IMR-90 (cell line): Measurements from ENCODE around the gene ACP6. TPM values are rescaled to one million over a fixed set of nuclear protein-coding genes. Genes with fewer than 3 reads are reported as not detected.

ENCODE experiments used
- ATAC-seq: fragments of 200-7000 bp; cut with Tn5 transposase; 2 replicates; pipeline ENCODE4 v1.9.1; 2020; ENCODE audit warnings: low read depth, mild to moderate bottlenecking, moderate library complexity
- BruUV-seq: library from RNA; stranded (reverse); fragments of 400-500 nt; replicated peaks from 2 replicates; lab custom pipeline; 2021; lab: Mats Ljungman, UMichigan
- CTCF ChIA-PET: fragments of 300-600 bp; formaldehyde crosslinking; extraction: SDS; loops from one replicate; lab custom pipeline; 2021; ENCODE audit warnings: antibody characterized with exemption; lab: Yijun Ruan, JAX
- POLR2A ChIA-PET: fragments of 300-600 bp; sonication (Branson Sonifier 250); formaldehyde crosslinking; loops from one replicate; lab custom pipeline; 2022; ENCODE audit warnings: antibody characterized with exemption; ENCODE audit not compliant: unreplicated experiment; lab: Charles Lee
- DNase-seq: peaks from one replicate; pipeline ENCODE4 v3.0.0; 2013
- H2AFZ ChIP-seq: replicated peaks from 2 replicates; pipeline ENCODE3; 2013; ENCODE audit warnings: low read length, mild to moderate bottlenecking; ENCODE audit not compliant: poor library complexity
- H2AK5ac ChIP-seq: 2 replicates; pipeline ENCODE4 v1.6.1; 2013; ENCODE audit warnings: low read depth, low read length, inconsistent platforms
- H2AK9ac ChIP-seq: replicated peaks from 2 replicates; pipeline ENCODE3; 2013; ENCODE audit warnings: mild to moderate bottlenecking, low read depth, low read length, moderate library complexity; ENCODE audit not compliant: poor library complexity
- H2BK120ac ChIP-seq: 2 replicates; pipeline ENCODE4 v1.6.1; 2013; ENCODE audit warnings: low read depth, low read length, inconsistent platforms
- H2BK15ac ChIP-seq: 3 replicates; pipeline ENCODE4 v1.6.1; 2013; ENCODE audit warnings: low read depth, low read length, inconsistent platforms
- H2BK20ac ChIP-seq: 2 replicates; pipeline ENCODE4 v1.6.1; 2013; ENCODE audit warnings: low read depth, mild to moderate bottlenecking, inconsistent platforms, low read length, moderate library complexity
- H2BK5ac ChIP-seq: 2 replicates; pipeline ENCODE4 v1.6.1; 2013; ENCODE audit warnings: mild to moderate bottlenecking, low read depth, low read length, inconsistent platforms; ENCODE audit not compliant: poor library complexity, severe bottlenecking
- H3K14ac ChIP-seq: replicated peaks from 2 replicates; pipeline ENCODE4 v1.6.1; 2013; ENCODE audit warnings: low read depth, low read length, inconsistent platforms
- H3K18ac ChIP-seq: 2 replicates; pipeline ENCODE4 v1.6.1; 2013; ENCODE audit warnings: low read depth, low read length, control low read depth
- H3K23ac ChIP-seq: 2 replicates; pipeline ENCODE4 v1.6.1; 2013; ENCODE audit warnings: low read depth, low read length, inconsistent platforms
- H3K27ac ChIP-seq: 2 replicates; pipeline ENCODE4 v1.5.1; 2013; ENCODE audit warnings: mild to moderate bottlenecking, control low read depth, low read length; ENCODE audit not compliant: insufficient read depth
- H3K27me3 ChIP-seq: 2 replicates; pipeline ENCODE4 v1.6.1; 2013; ENCODE audit warnings: low read length; ENCODE audit not compliant: control insufficient read depth, insufficient read depth
- H3K36me3 ChIP-seq: 2 replicates; pipeline ENCODE4 v1.6.1; 2013; ENCODE audit warnings: low read length, mixed read lengths; ENCODE audit not compliant: control insufficient read depth, insufficient read depth
- H3K4ac ChIP-seq: 2 replicates; pipeline ENCODE4 v1.6.1; 2013; ENCODE audit warnings: low read depth, low read length, inconsistent platforms
- H3K4me1 ChIP-seq: 2 replicates; pipeline ENCODE4 v1.6.1; 2013; ENCODE audit warnings: low read length, mixed read lengths; ENCODE audit not compliant: control insufficient read depth, insufficient read depth
- H3K4me2 ChIP-seq: 2 replicates; pipeline ENCODE4 v1.6.1; 2013; ENCODE audit warnings: low read depth, mild to moderate bottlenecking, control low read depth, low read length, moderate library complexity
- H3K4me3 ChIP-seq: 2 replicates; pipeline ENCODE4 v1.5.1; 2013; ENCODE audit warnings: low read depth, mild to moderate bottlenecking, control low read depth, low read length, moderate library complexity; ENCODE audit not compliant: insufficient read depth
- H3K56ac ChIP-seq: 2 replicates; pipeline ENCODE4 v1.6.1; 2013; ENCODE audit warnings: low read length, inconsistent platforms; ENCODE audit not compliant: insufficient read depth; ENCODE audit errors: extremely low read depth
- H3K79me1 ChIP-seq, 2 experiments: 2 replicates each; pipeline ENCODE4 v1.6.1; 2013; ENCODE audit warnings: low read length in 2 of 2, inconsistent platforms in 1 of 2, low read depth in 1 of 2
- H3K9ac ChIP-seq: 2 replicates; pipeline ENCODE4 v1.6.1; 2013; ENCODE audit warnings: low read depth, low read length, control low read depth
- H3K9me1 ChIP-seq: 2 replicates; pipeline ENCODE4 v1.6.1; 2013; ENCODE audit warnings: low read length, inconsistent platforms; ENCODE audit not compliant: insufficient read depth
- H3K9me3 ChIP-seq: 2 replicates; pipeline ENCODE4 v1.6.1; 2013; ENCODE audit warnings: low read length; ENCODE audit not compliant: control insufficient read depth, insufficient read depth
- H4K20me1 ChIP-seq: 2 replicates; pipeline ENCODE4 v1.6.1; 2013; ENCODE audit warnings: low read length, inconsistent platforms; ENCODE audit not compliant: insufficient read depth
- H4K5ac ChIP-seq: 2 replicates; pipeline ENCODE4 v1.6.1; 2013; ENCODE audit warnings: mild to moderate bottlenecking, low read depth, low read length, control low read depth
- H4K8ac ChIP-seq, 2 experiments: 2 replicates each; pipeline ENCODE4 v1.6.1; 2013; ENCODE audit warnings: low read depth in 2 of 2, low read length in 2 of 2, control low read depth in 1 of 2, inconsistent platforms in 1 of 2
- H4K91ac ChIP-seq: 2 replicates; pipeline ENCODE4 v1.6.1; 2013; ENCODE audit warnings: low read depth, low read length, inconsistent platforms; ENCODE audit not compliant: insufficient read depth
- BHLHE40 ChIP-seq: fragments of 150-350 bp; IDR thresholded peaks from 2 replicates; pipeline ENCODE4 v1.6.1; 2016; ENCODE audit warnings: mild to moderate bottlenecking, low read depth, low read length
- CEBPB ChIP-seq: IDR thresholded peaks from 2 replicates; pipeline ENCODE4 v1.6.1; 2012; ENCODE audit warnings: low read depth, low read length, improper control_type of control experiment
- CHD1 ChIP-seq: IDR thresholded peaks from 2 replicates; pipeline ENCODE4 v1.6.1; 2012; ENCODE audit warnings: low read depth, low read length, improper control_type of control experiment
- FOS ChIP-seq: fragments of 150-350 bp; IDR thresholded peaks from 2 replicates; pipeline ENCODE4 v1.6.1; 2016; ENCODE audit warnings: low read depth, low read length
- MAFK ChIP-seq: IDR thresholded peaks from 2 replicates; pipeline ENCODE4 v1.6.1; 2012; ENCODE audit warnings: low read depth, low read length, improper control_type of control experiment
- MAZ ChIP-seq: IDR thresholded peaks from 2 replicates; pipeline ENCODE4 v1.6.1; 2012; ENCODE audit warnings: low read depth, mild to moderate bottlenecking, low read length, improper control_type of control experiment, moderate library complexity, borderline replicate concordance
- NFE2L2 ChIP-seq: fragments of 150-350 bp; IDR thresholded peaks from 2 replicates; pipeline ENCODE4 v1.6.1; 2016; ENCODE audit warnings: low read depth, mild to moderate bottlenecking, low read length
- RAD21 ChIP-seq: IDR thresholded peaks from 2 replicates; pipeline ENCODE4 v1.6.1; 2012; ENCODE audit warnings: low read length, improper control_type of control experiment
- RCOR1 ChIP-seq: IDR thresholded peaks from 2 replicates; pipeline ENCODE4 v1.6.1; 2012; ENCODE audit warnings: mild to moderate bottlenecking, low read length, improper control_type of control experiment; ENCODE audit not compliant: insufficient replicate concordance
- RFX5 ChIP-seq: IDR thresholded peaks from 2 replicates; pipeline ENCODE4 v1.8.0; 2012; ENCODE audit warnings: low read depth, mild to moderate bottlenecking, low read length, moderate library complexity
- SMC3 ChIP-seq: fragments of 150-350 bp; IDR thresholded peaks from 2 replicates; pipeline ENCODE4 v1.6.1; 2016; ENCODE audit warnings: low read depth, mild to moderate bottlenecking, antibody characterized with exemption, low read length, moderate library complexity
- dilution Hi-C: fragments of 300-500 bp; cut with HindIII; formaldehyde crosslinking; loops from one replicate; pipeline ENCODE4 v1.14.3; 2018; ENCODE audit warnings: low sequenced_read_pairs; ENCODE audit not compliant: unreplicated experiment
- in situ Hi-C: fragments of 300-500 bp; cut with MboI; formaldehyde crosslinking; loops from 3 replicates; pipeline ENCODE4 v1.14.3; 2019; ENCODE audit warnings: low sequenced_read_pairs, inconsistent platforms, mixed read lengths
- intact Hi-C: fragments of 100-400 bp; cut with micrococcal nuclease; formaldehyde crosslinking; loops from 2 replicates; pipeline ENCODE4 v1.10.0; 2022
- polyA plus RNA-seq, 3 experiments: library from polyadenylated mRNA; depleted of rRNA; stranded (reverse); fragments of >200 nt; gene quantifications; 2 replicates each; pipeline ENCODE4 v1.2.3, GENCODE V29; 2012; ENCODE audit warnings: low replicate concordance in 1 of 3
- total RNA-seq: library from RNA; depleted of rRNA; stranded (reverse); fragments of >200 nt; gene quantifications from 2 replicates; pipeline ENCODE4 v1.2.3, GENCODE V29; 2012
- TF ChIP-seq, protein P1 (sequence below): conservative IDR thresholded peaks from 2 replicates; pipeline ENCODE4 v1.5.1; 2012; ENCODE audit warnings: mild to moderate bottlenecking, low read depth, low read length, improper control_type of control experiment
- TF ChIP-seq, protein P2 (sequence below): fragments of 150-350 bp; IDR thresholded peaks from 2 replicates; pipeline ENCODE4 v1.6.1; 2016; ENCODE audit warnings: low read depth, mild to moderate bottlenecking, low read length, moderate library complexity, borderline replicate concordance

The ACP6 gene
- total and polyA plus RNA-seq, 2 of the 4 experiments (the other 2 are of a cell fraction) = 2.5 to 8.2 TPM

DNA sequence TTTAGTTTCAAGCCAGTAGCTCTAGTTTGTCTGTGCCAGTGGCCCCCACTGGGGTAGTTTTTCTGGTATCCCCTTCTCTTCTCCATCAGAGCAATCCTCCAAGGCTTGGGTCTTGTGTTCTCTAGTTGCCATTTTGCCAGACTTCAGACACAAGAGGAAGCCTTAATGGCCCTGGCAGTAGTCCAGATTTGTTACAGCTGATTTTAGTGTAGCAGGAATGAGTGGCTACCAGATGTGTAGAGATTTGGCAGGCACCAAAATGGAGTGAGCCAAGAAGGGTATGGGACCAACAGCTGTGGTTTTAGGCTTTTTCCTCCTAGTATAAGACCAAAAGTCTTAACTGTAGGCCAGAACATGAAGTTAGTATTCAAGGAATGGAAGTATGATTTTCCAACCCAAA, 56.8 kb downstream of the ACP6 start:
- Histone ChIP-seq H2AFZ (no peak overlapping the region), H3K14ac (no peak overlapping the region), H3K4me1 (peaks cover 2% of the 10 kb centered on the region; the same call in 1 of the 2 replicates), H3K27me3 (no peaks in the 10 kb centered on the region), H4K20me1 (no peaks in the 10 kb centered on the region), H3K9me1 (peaks cover 4% of the 10 kb centered on the region; the same call in 1 of the 2 replicates), H4K5ac (no peak overlapping the region), H2AK5ac (no peak overlapping the region), H3K4me2 (no peak overlapping the region), H3K56ac (no peak overlapping the region), H2BK15ac (no peak overlapping the region), H3K36me3 (peaks cover 44% of the 10 kb centered on the region), H3K4me3 (no peak overlapping the region), H2AK9ac (no peak overlapping the region), H3K23ac (no peak overlapping the region), H3K9me3 (no peaks in the 10 kb centered on the region), H3K79me1 (peaks cover 0 to under 1% of the 10 kb centered on the region in 2 experiments; a peak in 1 of 4 replicates), H3K9ac (no peak overlapping the region), H2BK20ac (no peak overlapping the region), H4K8ac (no peak overlapping the region), H2BK120ac (no peak overlapping the region), H3K27ac (no peak overlapping the region), H4K91ac (no peak overlapping the region), H3K18ac (no peak overlapping the region), H2BK5ac (no peak overlapping the region), H3K4ac (no peak overlapping the region)
- intact Hi-C loops = no loop called here
- TF ChIP-seq CEBPB = no peak
- TF ChIP-seq RCOR1 = no peak
- no peak for TF ChIP-seq CHD1
- TF ChIP-seq RAD21 = no peak
- no peak for TF ChIP-seq MAFK
- TF ChIP-seq BHLHE40 = no peak
- no peak for TF ChIP-seq RFX5
- no peak for TF ChIP-seq SMC3
- no peak for TF ChIP-seq NFE2L2
- no peak for TF ChIP-seq FOS
- no peak for TF ChIP-seq MAZ
- TF ChIP-seq, protein P1, sequence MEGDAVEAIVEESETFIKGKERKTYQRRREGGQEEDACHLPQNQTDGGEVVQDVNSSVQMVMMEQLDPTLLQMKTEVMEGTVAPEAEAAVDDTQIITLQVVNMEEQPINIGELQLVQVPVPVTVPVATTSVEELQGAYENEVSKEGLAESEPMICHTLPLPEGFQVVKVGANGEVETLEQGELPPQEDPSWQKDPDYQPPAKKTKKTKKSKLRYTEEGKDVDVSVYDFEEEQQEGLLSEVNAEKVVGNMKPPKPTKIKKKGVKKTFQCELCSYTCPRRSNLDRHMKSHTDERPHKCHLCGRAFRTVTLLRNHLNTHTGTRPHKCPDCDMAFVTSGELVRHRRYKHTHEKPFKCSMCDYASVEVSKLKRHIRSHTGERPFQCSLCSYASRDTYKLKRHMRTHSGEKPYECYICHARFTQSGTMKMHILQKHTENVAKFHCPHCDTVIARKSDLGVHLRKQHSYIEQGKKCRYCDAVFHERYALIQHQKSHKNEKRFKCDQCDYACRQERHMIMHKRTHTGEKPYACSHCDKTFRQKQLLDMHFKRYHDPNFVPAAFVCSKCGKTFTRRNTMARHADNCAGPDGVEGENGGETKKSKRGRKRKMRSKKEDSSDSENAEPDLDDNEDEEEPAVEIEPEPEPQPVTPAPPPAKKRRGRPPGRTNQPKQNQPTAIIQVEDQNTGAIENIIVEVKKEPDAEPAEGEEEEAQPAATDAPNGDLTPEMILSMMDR = no peak
- TF ChIP-seq, protein P2, sequence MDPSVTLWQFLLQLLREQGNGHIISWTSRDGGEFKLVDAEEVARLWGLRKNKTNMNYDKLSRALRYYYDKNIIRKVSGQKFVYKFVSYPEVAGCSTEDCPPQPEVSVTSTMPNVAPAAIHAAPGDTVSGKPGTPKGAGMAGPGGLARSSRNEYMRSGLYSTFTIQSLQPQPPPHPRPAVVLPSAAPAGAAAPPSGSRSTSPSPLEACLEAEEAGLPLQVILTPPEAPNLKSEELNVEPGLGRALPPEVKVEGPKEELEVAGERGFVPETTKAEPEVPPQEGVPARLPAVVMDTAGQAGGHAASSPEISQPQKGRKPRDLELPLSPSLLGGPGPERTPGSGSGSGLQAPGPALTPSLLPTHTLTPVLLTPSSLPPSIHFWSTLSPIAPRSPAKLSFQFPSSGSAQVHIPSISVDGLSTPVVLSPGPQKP = no peak
- ATAC-seq = no peak
- dilution Hi-C loops = no loop called here
- in situ Hi-C loops = no loop called here
- peak; percentile 31 for DNase-seq
- ChIA-PET POLR2A (no interaction called here), CTCF (no interaction called here)
- BruUV-seq = no TSS peak
